Neural cell (in vitro differentiated cells): ENCODE results near the gene CRLF3. TPM values are rescaled to one million over a fixed set of nuclear protein-coding genes. Genes with fewer than 3 reads are reported as not detected.
A peak's percentile ranks its signal among the peaks of the same experiment; 100 is the strongest.
"Not testable (repeated sequence)": the region's sequence is repeated elsewhere in the genome, so short reads cannot be mapped to it uniquely, and the experiment has no call there.

Experiments used
- H2AFZ ChIP-seq: fragments of 200-600, 300-800 bp; sonication (generic), shearing (Covaris generic); 2 replicates; pipeline ENCODE4 v1.6.0; 2014; ENCODE audit warnings: low read depth, mild to moderate bottlenecking, antibody characterized with exemption, low read length, moderate library complexity
- H3F3A ChIP-seq: fragments of 200-600 bp; shearing (Covaris generic); 2 replicates; pipeline ENCODE4 v1.6.1; 2016; ENCODE audit warnings: mild to moderate bottlenecking, moderate library complexity, mixed read lengths, antibody characterized with exemption, low read length; ENCODE audit not compliant: insufficient read depth, poor library complexity, severe bottlenecking
- H3K27ac ChIP-seq: fragments of 200-600, 300-800 bp; sonication (generic), shearing (Covaris generic); 2 replicates; pipeline ENCODE4 v1.5.1; 2014; ENCODE audit warnings: mild to moderate bottlenecking, low read length, moderate library complexity
- H3K27me3 ChIP-seq: fragments of 300-800, 200-600 bp; sonication (generic), shearing (Covaris generic); 2 replicates; pipeline ENCODE4 v1.6.0; 2014; ENCODE audit warnings: mild to moderate bottlenecking, low read depth, low read length, moderate library complexity; ENCODE audit not compliant: insufficient read depth
- H3K36me3 ChIP-seq: fragments of 300-800, 200-600 bp; sonication (generic), shearing (Covaris generic); 2 replicates; pipeline ENCODE4 v1.5.1; 2014; ENCODE audit warnings: mild to moderate bottlenecking, antibody characterized with exemption, low read length, moderate library complexity; ENCODE audit not compliant: insufficient read depth
- H3K4me2 ChIP-seq: fragments of 300-800, 200-600 bp; sonication (generic), shearing (Covaris generic); 2 replicates; pipeline ENCODE4 v1.6.0; 2014; ENCODE audit warnings: mild to moderate bottlenecking, low read length
- H3K4me3 ChIP-seq: fragments of 300-800, 200-600 bp; sonication (generic), shearing (Covaris generic); 2 replicates; pipeline ENCODE4 v1.5.1; 2014; ENCODE audit warnings: mild to moderate bottlenecking, low read length, moderate library complexity
- H3K79me2 ChIP-seq: fragments of 200-600 bp; shearing (Covaris generic); replicated peaks from 2 replicates; pipeline ENCODE4 v1.6.0; 2014; ENCODE audit warnings: mild to moderate bottlenecking, low read length, moderate library complexity; ENCODE audit not compliant: insufficient read depth
- H3K9ac ChIP-seq: fragments of 300-800, 200-600 bp; sonication (generic), shearing (Covaris generic); 2 replicates; pipeline ENCODE4 v1.6.1; 2016; ENCODE audit warnings: mild to moderate bottlenecking, low read length, mixed read lengths
- H3K9me2 ChIP-seq: fragments of 200-600 bp; shearing (Covaris generic); 2 replicates; pipeline ENCODE4 v1.6.1; 2016; ENCODE audit warnings: mild to moderate bottlenecking, low read length, mixed read lengths; ENCODE audit not compliant: insufficient read depth
- H3K9me3 ChIP-seq: fragments of 200-600, 300-800 bp; sonication (generic), shearing (Covaris generic); 2 replicates; pipeline ENCODE4 v1.6.1; 2016; ENCODE audit warnings: mild to moderate bottlenecking, mixed run types, low read length, moderate library complexity, mixed read lengths
- H4K20me1 ChIP-seq: fragments of 200-600 bp; shearing (Covaris generic); 2 replicates; pipeline ENCODE4 v1.6.1; 2016; ENCODE audit warnings: mild to moderate bottlenecking, mixed run types; ENCODE audit not compliant: insufficient read depth
- CTCF ChIP-seq: fragments of 450-650 bp; IDR thresholded peaks from 2 replicates; pipeline ENCODE4 v1.5.1; 2014; ENCODE audit warnings: antibody characterized with exemption, mild to moderate bottlenecking, moderate library complexity; ENCODE audit not compliant: poor library complexity, severe bottlenecking
- EP300 ChIP-seq: fragments of 450-650 bp; conservative IDR thresholded peaks from 2 replicates; pipeline ENCODE4 v1.6.1; 2014; ENCODE audit warnings: antibody characterized with exemption, mild to moderate bottlenecking, moderate library complexity; ENCODE audit not compliant: poor library complexity, severe bottlenecking
- EZH2 ChIP-seq: fragments of 200-600, 300-800 bp; shearing (Covaris generic), sonication (generic); IDR thresholded peaks from 2 replicates; pipeline ENCODE4 v1.6.1; 2014; ENCODE audit warnings: antibody characterized with exemption, low read length, borderline replicate concordance, mild to moderate bottlenecking; ENCODE audit not compliant: insufficient read depth, poor library complexity, severe bottlenecking
- MXI1 ChIP-seq: fragments of 450-650 bp; conservative IDR thresholded peaks from 2 replicates; pipeline ENCODE4 v1.6.1; 2014; ENCODE audit warnings: antibody characterized with exemption, mild to moderate bottlenecking; ENCODE audit not compliant: poor library complexity, severe bottlenecking
- POLR2AphosphoS5 ChIP-seq: IDR thresholded peaks from 2 replicates; pipeline ENCODE4 v1.6.1; 2012
- RAD21 ChIP-seq: fragments of 450-650 bp; conservative IDR thresholded peaks from 2 replicates; pipeline ENCODE4 v1.6.1; 2014; ENCODE audit warnings: antibody characterized with exemption, mild to moderate bottlenecking, moderate library complexity
- REST ChIP-seq: IDR thresholded peaks from 2 replicates; pipeline ENCODE4 v1.6.1; 2012; ENCODE audit warnings: borderline replicate concordance
- SMC3 ChIP-seq: fragments of 450-650 bp; conservative IDR thresholded peaks from 2 replicates; pipeline ENCODE4 v1.6.1; 2014; ENCODE audit warnings: antibody characterized with exemption, mild to moderate bottlenecking, moderate library complexity; ENCODE audit not compliant: poor library complexity
- TAF1 ChIP-seq: IDR thresholded peaks from 2 replicates; pipeline ENCODE4 v1.6.1; 2012; ENCODE audit warnings: low read depth
- polyA plus RNA-seq: library from polyadenylated mRNA; depleted of rRNA; stranded (reverse); fragments of >200 nt; gene quantifications from 2 replicates; pipeline ENCODE4 v1.2.3, GENCODE V29; 2014

Gene CRLF3
- polyA plus RNA-seq, 1 donor from 2014 or later = 6.7 TPM

GRCh38 chr17:30824002-30824355 is 513 bp downstream of the CRLF3 start:
- peak overlapping the region; percentile 66 for H2AFZ ChIP-seq
- H3K27ac ChIP-seq = peak overlapping the region; percentile 51
- H3K4me2 ChIP-seq = peak overlapping the region; percentile 88
- H3F3A ChIP-seq = no peaks in the 10 kb centered on the region
- H3K27me3 ChIP-seq = no peaks in the 10 kb centered on the region
- no peaks in the 10 kb centered on the region for H3K9me3 ChIP-seq
- H3K79me2 ChIP-seq = peaks cover 10% of the 10 kb centered on the region
- peak overlapping the region; percentile 72 for H3K4me3 ChIP-seq
- H3K9me2 ChIP-seq = no peaks in the 10 kb centered on the region
- H4K20me1 ChIP-seq = no peaks in the 10 kb centered on the region
- H3K36me3 ChIP-seq = no peaks in the 10 kb centered on the region
- TF ChIP-seq CTCF (no peak), POLR2AphosphoS5 (no peak), TAF1 (no peak), EP300 (no peak), REST (peak; percentile 5), MXI1 (no peak), SMC3 (no peak), EZH2 (no peak), RAD21 (no peak)
- peak overlapping the region; percentile 71 for H3K9ac ChIP-seq

GRCh38 chr17:30823421-30823820 is 1.1 kb downstream of the CRLF3 start:
- Histone ChIP-seq H2AFZ (peak overlapping the region; percentile 66), H3K9ac (peak overlapping the region; percentile 71), H4K20me1 (no peaks in the 10 kb centered on the region), H3F3A (no peaks in the 10 kb centered on the region), H3K36me3 (no peaks in the 10 kb centered on the region), H3K79me2 (peaks cover 10% of the 10 kb centered on the region), H3K9me2 (no peaks in the 10 kb centered on the region), H3K4me2 (peak overlapping the region; percentile 88), H3K4me3 (peak overlapping the region; percentile 72), H3K27ac (peak overlapping the region; percentile 51), H3K9me3 (no peaks in the 10 kb centered on the region), H3K27me3 (no peaks in the 10 kb centered on the region)
- TF ChIP-seq REST (no peak), SMC3 (no peak), CTCF (no peak), EZH2 (no peak), MXI1 (no peak), RAD21 (no peak), TAF1 (no peak), POLR2AphosphoS5 (no peak), EP300 (no peak)

- not testable (repeated sequence) for H3K4me3 ChIP-seq
These were observed 1.6 kb downstream of the CRLF3 start for GRCh38 chr17:30822919-30823318.

More at GRCh38 chr17:30822919-30823318, 1.6 kb downstream of the CRLF3 start:
- not testable (repeated sequence) for H3K9ac ChIP-seq, H2AFZ ChIP-seq, H3K36me3 ChIP-seq, H3K9me2 ChIP-seq, H3F3A ChIP-seq, H3K9me3 ChIP-seq, H3K27ac ChIP-seq, H4K20me1 ChIP-seq, H3K4me2 ChIP-seq, H3K27me3 ChIP-seq
- H3K79me2 ChIP-seq = peaks cover 10% of the 10 kb centered on the region
